Caco-2 (cell line): Measurements from ENCODE around the gene SLFN12. TPM values are rescaled to one million over a fixed set of nuclear protein-coding genes. Genes with fewer than 3 reads are reported as not detected.

Experiments used
- Bru-seq: library from RNA; stranded (reverse); fragments of 400-500 nt; gene quantifications from one replicate; lab custom pipeline; 2021; lab: Mats Ljungman, UMichigan
- BruChase-seq, 2 experiments: library from RNA; stranded (reverse); fragments of 400-500 nt; gene quantifications; one replicate each; lab custom pipeline; 2021; lab: Mats Ljungman, UMichigan
- BruUV-seq: library from RNA; stranded (reverse); fragments of 400-500 nt; replicated peaks from 2 replicates; lab custom pipeline; 2021; lab: Mats Ljungman, UMichigan
- CTCF ChIA-PET: fragments of 300-600 bp; sonication (Branson Sonifier 250); formaldehyde crosslinking; loops from one replicate; lab custom pipeline; 2022; ENCODE audit warnings: antibody characterized with exemption; lab: Charles Lee
- POLR2A ChIA-PET: fragments of 300-600 bp; sonication (Branson Sonifier 250); formaldehyde crosslinking; loops from one replicate; lab custom pipeline; 2022; ENCODE audit warnings: antibody characterized with exemption; lab: Charles Lee
- DNase-seq, 2 experiments: peaks; one replicate each; pipeline versions ENCODE4 v3.0.0 to v3.0.0-alpha.2; 2020 to 2022
- H3K27me3 ChIP-seq: replicated peaks from 2 replicates; pipeline ENCODE4 v1.6.0; 2011; ENCODE audit warnings: low read length; ENCODE audit not compliant: control insufficient read depth, insufficient read depth
- H3K36me3 ChIP-seq: 2 replicates; pipeline ENCODE4 v1.5.1; 2011; ENCODE audit warnings: low read length; ENCODE audit not compliant: control insufficient read depth, insufficient read depth
- H3K4me1 ChIP-seq: fragments of 250-450 bp; sonication (Bioruptor Pico); 2 replicates; pipeline ENCODE4 v1.5.1; 2020; ENCODE audit warnings: mild to moderate bottlenecking
- H3K4me3 ChIP-seq: 2 replicates; pipeline ENCODE4 v1.5.1; 2011; ENCODE audit warnings: low read depth, mild to moderate bottlenecking, control low read depth, low read length
- H3K9me3 ChIP-seq: fragments of 250-450 bp; sonication (Bioruptor Pico); 2 replicates; pipeline ENCODE4 v1.5.1; 2020; ENCODE audit warnings: mild to moderate bottlenecking, moderate library complexity
- H3K27ac Mint-ChIP-seq: one replicate; pipeline ENCODE4 v1.8.0; 2022; ENCODE audit warnings: mixed read lengths; ENCODE audit not compliant: unreplicated experiment
- H3K27me3 Mint-ChIP-seq: one replicate; pipeline ENCODE4 v1.8.0; 2022; ENCODE audit warnings: mixed read lengths; ENCODE audit not compliant: insufficient read depth, unreplicated experiment
- H3K36me3 Mint-ChIP-seq: one replicate; pipeline ENCODE4 v1.8.0; 2022; ENCODE audit warnings: mild to moderate bottlenecking, mixed read lengths; ENCODE audit not compliant: insufficient read depth, unreplicated experiment
- H3K4me1 Mint-ChIP-seq: one replicate; pipeline ENCODE4 v1.8.0; 2022; ENCODE audit warnings: low read depth, mixed read lengths; ENCODE audit not compliant: unreplicated experiment
- H3K4me3 Mint-ChIP-seq: one replicate; pipeline ENCODE4 v1.8.0; 2022; ENCODE audit warnings: mild to moderate bottlenecking, moderate library complexity, mixed read lengths; ENCODE audit not compliant: unreplicated experiment
- H3K9me3 Mint-ChIP-seq: one replicate; pipeline ENCODE4 v1.8.0; 2022; ENCODE audit warnings: mixed read lengths; ENCODE audit not compliant: unreplicated experiment
- intact Hi-C: fragments of 100-400 bp; cut with micrococcal nuclease; formaldehyde crosslinking; loops from one replicate; pipeline ENCODE4 v1.10.0; 2022; ENCODE audit not compliant: unreplicated experiment
- long read RNA-seq: library from polyadenylated mRNA; stranded (forward); transcript quantifications from one replicate; pipeline ENCODE4 v2.0.0, GENCODE V29; 2022
- total RNA-seq: library from RNA; stranded (reverse); gene quantifications from 2 replicates; pipeline ENCODE4 v1.2.3, GENCODE V29; 2022
- TF ChIP-seq, protein P1 (sequence below), 2 experiments: fragments of 200-600 bp in 1 of 2; IDR thresholded peaks; 1 replicate in 1 of 2; 2 replicates in 1 of 2; pipeline versions ENCODE4 v1.5.1 to v1.8.0; 2011 to 2022; ENCODE audit warnings: antibody characterized with exemption in 1 of 2, control low read depth in 1 of 2, inconsistent platforms in 1 of 2, low read depth in 1 of 2, low read length in 1 of 2, mild to moderate bottlenecking in 1 of 2, moderate library complexity in 1 of 2; ENCODE audit not compliant: insufficient read depth in 1 of 2, severe bottlenecking in 1 of 2, unreplicated experiment in 1 of 2

The SLFN12 gene
- total RNA-seq: not detected in 2 replicates
- Bru-seq, nascent RNA: percentile 7 among the genes with signal in this experiment
- BruChase-seq, experiment 1, labeled RNA remaining after a 2-hour chase: not detected
- percentile 7 among the genes with signal in this experiment for BruChase-seq, experiment 2, labeled RNA remaining after a 6-hour chase
- long read RNA-seq: 0 reads

GRCh38 chr17:35432176-35433074, at the start of gene SLFN12:
Gene SLFN12, minus strand, starts transcription at chr17:35432500. Its CDS starts 9,472 bp downstream, at chr17:35423028.
- no peaks in the 10 kb centered on the region for H3K27me3 ChIP-seq
- CTCF ChIA-PET: no interaction called here
- H3K4me3 ChIP-seq: no peak within 1 kb of the TSS
- H3K9me3 ChIP-seq: no peaks in the 10 kb centered on the region
- DNase-seq: no peak
- intact Hi-C loops: loop anchor here (1.0 kb wide), 1 partner anchor 28 kb away; no protein-coding TSS in a partner anchor
- H3K4me1 ChIP-seq: peaks cover 11% of the 10 kb centered on the region
- peaks cover 26% of the 10 kb centered on the region for H3K9me3 Mint-ChIP-seq
- H3K4me1 Mint-ChIP-seq: peaks cover 12% of the 10 kb centered on the region
- BruUV-seq: no TSS peak
- H3K27me3 Mint-ChIP-seq: peaks cover 5% of the 10 kb centered on the region
- TF ChIP-seq, protein P1, sequence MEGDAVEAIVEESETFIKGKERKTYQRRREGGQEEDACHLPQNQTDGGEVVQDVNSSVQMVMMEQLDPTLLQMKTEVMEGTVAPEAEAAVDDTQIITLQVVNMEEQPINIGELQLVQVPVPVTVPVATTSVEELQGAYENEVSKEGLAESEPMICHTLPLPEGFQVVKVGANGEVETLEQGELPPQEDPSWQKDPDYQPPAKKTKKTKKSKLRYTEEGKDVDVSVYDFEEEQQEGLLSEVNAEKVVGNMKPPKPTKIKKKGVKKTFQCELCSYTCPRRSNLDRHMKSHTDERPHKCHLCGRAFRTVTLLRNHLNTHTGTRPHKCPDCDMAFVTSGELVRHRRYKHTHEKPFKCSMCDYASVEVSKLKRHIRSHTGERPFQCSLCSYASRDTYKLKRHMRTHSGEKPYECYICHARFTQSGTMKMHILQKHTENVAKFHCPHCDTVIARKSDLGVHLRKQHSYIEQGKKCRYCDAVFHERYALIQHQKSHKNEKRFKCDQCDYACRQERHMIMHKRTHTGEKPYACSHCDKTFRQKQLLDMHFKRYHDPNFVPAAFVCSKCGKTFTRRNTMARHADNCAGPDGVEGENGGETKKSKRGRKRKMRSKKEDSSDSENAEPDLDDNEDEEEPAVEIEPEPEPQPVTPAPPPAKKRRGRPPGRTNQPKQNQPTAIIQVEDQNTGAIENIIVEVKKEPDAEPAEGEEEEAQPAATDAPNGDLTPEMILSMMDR (IDR thresholded peaks at IDR 0.05; ENCODE audit: insufficient read depth in 1 of 2, low read depth in 1 of 2, low read length in 1 of 2, severe bottlenecking in 1 of 2, unreplicated experiment in 1 of 2): no peak
- H3K27ac Mint-ChIP-seq: peak within 1 kb of the TSS; percentile 81
- peaks cover 6% of the 10 kb centered on the region for H3K36me3 Mint-ChIP-seq
- POLR2A ChIA-PET: no interaction called here
- H3K4me3 Mint-ChIP-seq: no peak within 1 kb of the TSS
- H3K36me3 ChIP-seq: no peaks in the 10 kb centered on the region

GRCh38 chr17:35479271-35479670, 47.0 kb upstream of the SLFN12 start:
- CTCF ChIA-PET: no interaction called here
- intact Hi-C loops: no loop called here
- no peaks in the 10 kb centered on the region for H3K27me3 ChIP-seq
- no peak for DNase-seq
- no peaks in the 10 kb centered on the region for H3K36me3 Mint-ChIP-seq
- H3K4me3 ChIP-seq: no peak overlapping the region
- TF ChIP-seq, protein P1 (IDR thresholded peaks at IDR 0.05; ENCODE audit: insufficient read depth in 1 of 2, low read depth in 1 of 2, low read length in 1 of 2, severe bottlenecking in 1 of 2, unreplicated experiment in 1 of 2): no peak
- no peaks in the 10 kb centered on the region for H3K4me1 Mint-ChIP-seq
- H3K9me3 ChIP-seq: no peaks in the 10 kb centered on the region
- POLR2A ChIA-PET: no interaction called here
- peaks cover 14% of the 10 kb centered on the region for H3K27me3 Mint-ChIP-seq
- no peaks in the 10 kb centered on the region for H3K36me3 ChIP-seq
- H3K4me1 ChIP-seq: no peaks in the 10 kb centered on the region
- no peak overlapping the region for H3K4me3 Mint-ChIP-seq
- no peaks in the 10 kb centered on the region for H3K9me3 Mint-ChIP-seq
- no TSS peak for BruUV-seq
- no peak overlapping the region for H3K27ac Mint-ChIP-seq

DNA sequence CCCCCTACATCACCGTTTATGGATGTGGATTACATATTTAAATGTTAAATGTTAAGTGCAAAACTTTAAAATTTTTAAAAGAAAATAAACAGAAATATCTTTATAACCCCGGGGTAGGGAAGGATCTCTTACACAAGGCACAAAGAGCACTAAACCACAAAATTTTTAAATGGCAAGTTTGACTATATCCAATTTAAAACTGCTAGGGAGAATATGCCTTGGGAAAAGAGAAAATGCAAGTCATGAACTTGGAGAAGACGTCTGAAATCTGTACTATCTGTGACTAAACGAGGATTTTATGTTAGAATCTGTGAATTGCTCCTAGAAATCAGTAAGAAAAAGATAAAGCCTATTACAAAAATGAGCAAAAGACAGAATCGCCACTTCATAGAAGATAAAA, 44.9 kb upstream of the SLFN12 start:
- Histone ChIP-seq H3K4me3 (no peak overlapping the region), H3K4me1 (no peaks in the 10 kb centered on the region), H3K36me3 (no peaks in the 10 kb centered on the region), H3K27me3 (no peaks in the 10 kb centered on the region), H3K9me3 (no peaks in the 10 kb centered on the region)
- peaks cover 17% of the 10 kb centered on the region for H3K27me3 Mint-ChIP-seq
- BruUV-seq: no TSS peak
- TF ChIP-seq, protein P1 (IDR thresholded peaks at IDR 0.05; ENCODE audit: insufficient read depth in 1 of 2, low read depth in 1 of 2, low read length in 1 of 2, severe bottlenecking in 1 of 2, unreplicated experiment in 1 of 2): no peak
- no peaks in the 10 kb centered on the region for H3K4me1 Mint-ChIP-seq
- intact Hi-C loops: no loop called here
- POLR2A ChIA-PET: no interaction called here
- H3K27ac Mint-ChIP-seq: no peak overlapping the region
- no peak overlapping the region for H3K4me3 Mint-ChIP-seq
- no peaks in the 10 kb centered on the region for H3K9me3 Mint-ChIP-seq
- CTCF ChIA-PET: no interaction called here
- no peaks in the 10 kb centered on the region for H3K36me3 Mint-ChIP-seq
- no peak for DNase-seq
